ENCODE results near the gene NUDT3. TPM values are rescaled to one million over a fixed set of nuclear protein-coding genes. Genes with fewer than 3 reads are reported as not detected.

The NUDT3 gene
- total RNA-seq, 1 donor from 2014 or later = 49.6 TPM

DNA sequence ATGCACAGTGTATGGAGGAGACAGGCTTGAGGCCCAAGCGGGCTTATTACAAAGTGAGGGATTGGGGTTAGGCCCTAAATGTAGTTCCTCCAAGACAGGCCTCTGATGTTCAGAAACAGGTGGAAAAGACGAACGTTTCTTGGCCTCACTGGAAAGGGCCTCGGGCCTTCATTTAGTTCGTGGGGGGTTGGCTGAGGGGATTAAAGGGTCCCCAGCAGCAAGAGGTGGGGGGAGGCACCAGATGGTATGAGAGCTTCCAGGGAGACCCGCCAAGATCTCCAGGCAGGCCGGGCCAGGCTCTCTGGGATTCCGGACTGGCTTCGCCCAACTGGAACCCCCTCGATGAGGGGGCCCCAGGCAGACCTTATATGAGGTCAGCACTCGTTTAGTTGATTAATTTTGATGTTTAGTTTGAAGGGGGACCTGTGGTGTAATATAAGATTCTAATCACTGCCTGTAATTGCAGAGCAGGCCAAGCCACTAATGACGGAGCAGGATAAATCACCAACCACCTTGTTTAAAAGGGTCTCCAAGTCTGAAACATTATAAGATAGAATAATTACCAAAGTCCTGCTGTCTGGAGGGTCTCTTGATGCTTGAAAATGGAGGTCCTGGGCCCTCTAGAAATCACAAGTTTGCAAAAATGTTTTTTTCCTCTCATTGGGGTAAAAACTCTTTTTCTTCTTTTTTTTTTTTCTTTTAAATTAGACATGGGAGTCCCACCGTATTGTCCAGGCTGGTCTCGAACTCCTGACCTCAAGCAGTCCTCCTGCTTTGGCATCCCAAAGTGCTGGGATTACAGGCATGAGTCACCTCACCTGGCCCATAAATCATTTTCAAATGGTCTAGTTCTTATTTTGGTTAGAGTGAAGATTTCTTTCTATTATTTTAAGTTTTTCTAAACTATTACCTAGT is 153.6 kb downstream of the NUDT3 start:
- intact Hi-C loops (cut with DNase I) = no loop called here
- no peak for DNase-seq
- no peak for ATAC-seq (ENCODE audit: poor library complexity)

DNA sequence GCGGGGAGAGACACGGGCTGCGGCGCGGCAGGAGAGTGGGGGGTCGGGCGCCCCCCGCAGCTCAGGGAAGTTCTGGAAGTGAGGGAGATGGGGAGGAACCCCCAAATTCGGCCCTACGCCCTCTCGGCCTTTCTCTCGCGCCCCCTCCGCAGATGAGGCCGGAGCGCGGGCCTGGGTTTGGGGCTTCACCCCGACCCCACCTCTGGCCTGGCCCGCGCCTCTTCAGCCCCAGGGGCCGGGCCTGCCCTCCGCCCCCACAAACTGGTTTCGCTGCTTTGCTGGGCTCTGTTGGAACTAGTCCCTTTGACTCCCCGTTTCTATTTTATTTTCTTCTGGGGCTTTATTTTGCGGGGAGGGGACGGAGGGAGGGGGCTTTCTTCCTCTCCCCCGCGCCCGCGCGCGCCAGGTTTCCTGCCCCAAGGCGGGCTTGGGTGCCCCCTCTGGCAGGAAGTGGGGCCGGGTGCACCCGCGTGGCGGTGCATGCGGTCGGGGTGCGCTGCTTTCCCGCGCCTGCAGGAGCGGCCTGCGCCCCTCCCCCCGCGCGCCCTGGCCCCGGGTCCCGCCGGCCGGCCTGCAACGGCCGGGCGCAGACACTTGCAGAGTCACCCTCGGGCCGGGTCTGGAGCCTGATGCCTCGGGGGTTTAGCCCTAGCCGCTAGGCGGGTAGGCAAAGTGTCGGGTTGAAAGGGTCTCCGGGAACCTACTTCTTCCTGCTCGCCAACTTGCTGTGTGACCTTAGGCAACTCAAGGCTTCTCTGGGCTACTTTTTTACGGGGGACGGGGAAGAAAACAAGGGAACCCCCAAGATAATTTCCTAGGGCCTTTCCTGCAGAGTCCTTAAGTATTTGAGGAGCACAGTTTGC is 154.5 kb downstream of the NUDT3 start:
- peak; percentile 61 for DNase-seq
- intact Hi-C loops (cut with DNase I) = no loop called here
- ATAC-seq (ENCODE audit: poor library complexity) = peak; percentile 15

DNA sequence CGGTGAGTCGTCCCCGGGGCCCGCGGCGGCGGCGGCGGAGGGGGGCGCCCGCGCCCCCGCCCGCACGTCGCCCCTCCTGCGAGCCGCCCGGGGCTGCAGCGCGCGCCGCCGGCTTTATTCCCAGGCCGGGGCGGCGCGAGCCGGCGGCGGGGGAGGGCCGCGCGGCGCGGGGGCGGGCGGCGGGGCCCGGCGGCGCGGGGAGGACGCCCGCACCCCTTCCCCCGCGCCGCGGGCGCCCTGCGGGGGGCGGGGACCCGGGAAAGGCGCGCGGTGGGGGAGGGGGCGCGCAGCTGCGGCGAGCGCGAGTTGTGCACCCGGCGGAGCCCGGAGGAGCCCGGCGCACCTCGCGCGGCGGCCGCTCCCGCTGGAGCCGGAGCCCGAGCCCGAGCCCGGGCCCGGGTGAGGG is 155.2 kb downstream of the NUDT3 start:
- intact Hi-C loops (cut with DNase I) = no loop called here
- no peak for DNase-seq
- peak; percentile 19 for ATAC-seq (ENCODE audit: poor library complexity)

DNA sequence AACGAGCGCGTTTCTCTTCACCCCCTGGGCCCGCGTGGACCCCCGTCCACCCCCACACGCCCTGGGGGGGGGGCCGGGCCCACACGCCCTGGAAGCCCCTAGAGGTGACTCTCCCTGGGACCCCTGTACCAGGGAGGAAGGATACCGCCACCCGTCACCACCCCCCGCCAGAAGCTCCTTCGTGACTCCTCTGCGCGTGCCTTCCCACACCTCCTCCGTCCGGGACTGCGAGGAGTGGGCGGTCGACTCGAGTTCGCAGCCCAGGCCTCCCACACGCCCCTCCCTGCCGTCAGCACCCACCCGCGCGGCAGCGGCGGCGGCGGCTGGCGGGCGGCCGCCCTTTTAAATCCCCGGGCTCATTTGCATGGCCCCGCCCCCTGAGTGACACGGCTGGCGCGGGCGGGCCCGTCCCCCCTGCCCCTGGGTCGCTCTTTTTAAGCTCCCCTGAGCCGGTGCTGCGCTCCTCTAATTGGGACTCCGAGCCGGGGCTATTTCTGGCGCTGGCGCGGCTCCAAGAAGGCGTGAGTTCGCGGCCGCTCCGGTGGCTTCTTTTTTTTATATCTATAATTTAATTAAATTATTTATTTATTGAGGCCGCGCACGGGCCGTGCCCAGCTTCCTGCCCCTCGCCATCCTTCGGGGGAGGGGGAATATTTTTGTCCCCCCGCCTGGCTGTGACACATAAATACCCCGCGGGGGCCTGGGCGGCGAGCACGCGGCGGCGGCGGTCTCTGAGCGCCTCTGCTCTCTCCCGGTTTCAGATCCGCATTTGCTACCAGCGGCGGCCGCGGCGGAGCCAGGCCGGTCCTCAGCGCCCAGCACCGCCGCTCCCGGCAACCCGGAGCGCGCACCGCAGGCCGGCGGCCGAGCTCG is 155.8 kb downstream of the NUDT3 start, which contains the start of gene HMGA1:
HMGA1 (plus strand) TSS at position 431 of the 873 bp plus-strand sequence. CDS start 3,908 bp downstream, outside the sequence.
- intact Hi-C loops (cut with DNase I) = no loop called here

DNA sequence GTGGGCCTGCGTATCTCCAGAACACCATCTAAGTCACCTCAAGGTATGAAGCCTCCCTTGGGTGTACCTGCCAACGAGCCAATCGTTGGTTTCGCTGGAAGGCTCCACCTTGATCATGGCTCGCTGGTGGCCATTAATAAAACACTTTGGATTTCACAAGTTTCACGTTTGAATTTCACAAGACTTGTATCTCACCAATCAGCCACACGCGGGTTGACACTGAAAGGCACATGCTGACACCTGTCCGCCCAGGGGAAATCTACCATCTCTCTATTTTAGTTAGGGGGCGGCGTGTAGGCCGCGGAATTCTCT is 156.4 kb downstream of the NUDT3 start:
- intact Hi-C loops (cut with DNase I) = no loop called here
- no peak for DNase-seq
- ATAC-seq (ENCODE audit: poor library complexity) = no peak

More for the DNA sequence above, 155.8 kb downstream of the NUDT3 start, which contains the start of gene HMGA1:
- DNase-seq (peak; percentile 93), ATAC-seq (ENCODE audit: poor library complexity) (peak; percentile 95)

GRCh38 chr6:34235307-34236130 is 156.9 kb downstream of the NUDT3 start:
- intact Hi-C loops (cut with DNase I) = no loop called here
- peak; percentile 80 for DNase-seq
- ATAC-seq (ENCODE audit: poor library complexity) = peak; percentile 30

DNA sequence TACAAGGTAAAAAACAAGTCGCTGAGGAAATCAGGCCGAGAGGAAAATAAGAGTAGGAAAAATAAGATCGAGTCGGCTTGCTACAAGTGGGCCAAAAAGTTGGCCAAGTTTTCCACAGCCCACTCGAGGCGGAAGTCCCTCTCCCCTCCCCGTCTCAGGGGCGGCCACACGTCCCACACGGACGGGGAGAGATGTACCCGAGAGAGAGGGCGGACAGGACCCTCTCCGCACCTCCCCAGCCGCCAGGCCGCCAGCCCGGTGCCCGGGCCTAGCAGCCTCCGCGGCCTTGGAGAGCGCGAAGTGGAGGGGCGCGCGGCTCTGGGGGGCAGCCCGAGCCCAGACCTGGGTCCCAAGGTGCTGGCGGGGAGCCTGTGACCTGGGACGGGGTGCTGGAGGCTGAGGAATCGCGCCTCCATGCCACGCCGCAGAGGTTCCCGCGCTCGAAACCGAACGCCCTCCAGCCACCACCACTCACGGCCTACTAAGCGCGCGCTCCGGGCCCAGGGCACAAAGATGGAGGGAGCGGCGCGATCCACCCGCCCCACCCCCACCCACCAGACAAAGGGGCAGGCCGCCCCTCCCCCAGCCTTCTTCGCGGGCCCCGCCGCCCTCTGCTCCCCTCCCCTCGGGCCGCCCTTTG is 157.7 kb downstream of the NUDT3 start:
- intact Hi-C loops (cut with DNase I) = loop anchor here (5.0 kb wide), 1 partner anchor 37 kb away; no protein-coding TSS in a partner anchor
- ATAC-seq (ENCODE audit: poor library complexity) (no peak), DNase-seq (no peak)

GRCh38 chr6:34233867-34234266 is 158.6 kb downstream of the NUDT3 start:
- intact Hi-C loops (cut with DNase I) = loop anchor here (5.0 kb wide), 1 partner anchor 37 kb away; no protein-coding TSS in a partner anchor
- ATAC-seq (ENCODE audit: poor library complexity) = no peak
- no peak for DNase-seq

DNA sequence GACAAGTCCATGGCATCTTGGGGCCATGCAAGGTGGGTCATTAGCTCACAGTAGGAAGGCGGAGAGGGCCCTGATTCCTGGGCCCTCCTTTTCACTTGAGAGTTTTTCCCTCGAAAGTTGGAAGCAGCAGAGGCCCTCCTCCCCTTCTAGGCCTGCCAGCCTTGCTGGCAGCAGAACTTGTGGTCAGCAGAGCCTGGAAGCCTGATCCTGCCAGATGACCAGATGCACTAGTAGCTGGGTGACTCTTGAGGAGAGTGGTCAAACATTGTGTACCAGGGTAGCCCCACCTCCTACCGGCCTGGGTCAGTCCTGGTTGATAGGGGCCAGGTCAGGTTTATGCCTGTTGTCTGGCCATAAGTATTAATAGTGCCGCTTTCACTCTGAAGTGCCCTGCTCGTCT is 159.6 kb downstream of the NUDT3 start:
- intact Hi-C loops (cut with DNase I) = loop anchor here (5.0 kb wide), 1 partner anchor 36 kb away; no protein-coding TSS in a partner anchor
- ATAC-seq (ENCODE audit: poor library complexity) = no peak
- no peak for DNase-seq

- no peak for DNase-seq
- intact Hi-C loops (cut with DNase I) = loop anchor here (5.0 kb wide), 1 partner anchor 34 kb away; no protein-coding TSS in a partner anchor
- no peak for ATAC-seq (ENCODE audit: poor library complexity)
Measured at GRCh38 chr6:34231566-34232336, 160.7 kb downstream of the NUDT3 start.

DNA sequence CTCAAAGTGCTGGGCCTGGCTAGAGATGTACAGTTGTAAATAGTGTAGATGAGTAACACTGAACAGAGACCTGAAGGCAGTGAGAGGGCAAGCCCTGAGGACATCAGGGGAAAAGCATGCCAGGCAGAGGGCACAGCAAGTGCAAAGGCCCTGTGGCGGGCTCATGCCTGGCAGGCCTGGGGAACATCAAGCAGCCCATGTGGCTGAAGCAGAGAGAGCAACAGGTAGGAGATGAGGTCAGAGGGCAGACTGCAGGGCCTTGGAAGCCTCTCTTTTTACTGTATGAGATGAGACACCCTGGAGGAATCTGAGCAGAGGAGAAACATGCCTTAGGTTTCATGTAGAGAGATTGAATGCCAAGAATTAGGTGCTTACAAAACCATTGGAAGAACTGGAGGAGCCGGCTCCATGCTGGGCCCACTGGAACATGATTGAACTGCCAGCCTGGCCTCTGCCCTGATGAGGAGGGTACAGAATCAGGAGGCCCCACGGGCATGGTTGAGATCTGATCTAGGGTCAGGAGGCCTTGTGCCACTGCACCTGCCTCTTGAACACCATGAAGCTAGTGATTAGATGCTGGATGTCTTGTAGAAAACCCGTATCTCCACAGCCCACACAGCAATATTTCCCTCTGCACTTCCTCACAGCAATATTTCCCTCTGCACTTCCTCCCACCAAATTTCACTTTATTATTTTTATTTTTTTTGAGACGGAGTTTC is 161.7 kb downstream of the NUDT3 start:
- DNase-seq (no peak), ATAC-seq (ENCODE audit: poor library complexity) (no peak)

GRCh38 chr6:34229877-34230276 is 162.6 kb downstream of the NUDT3 start:
- ATAC-seq (ENCODE audit: poor library complexity) (no peak), DNase-seq (no peak)
- intact Hi-C loops (cut with DNase I) = loop anchor here (5.0 kb wide), 1 partner anchor 33 kb away; no protein-coding TSS in a partner anchor

More for the DNA sequence above, 161.7 kb downstream of the NUDT3 start:
- intact Hi-C loops (cut with DNase I) = loop anchor here (5.0 kb wide), 1 partner anchor 34 kb away; no protein-coding TSS in a partner anchor
